ENCODE results near the gene DAP3.

GRCh38 chr1:155695608-155696007 lies 6.7 kb downstream of the DAP3 start:
- TF ChIP-seq CBX3 (IDR thresholded peaks at IDR 0.05; ENCODE audit: borderline replicate concordance, low read depth): no peak
- TF ChIP-seq YBX1 (IDR thresholded peaks at IDR 0.05): no peak
- TF ChIP-seq POLR2A (IDR thresholded peaks at IDR 0.05; ENCODE audit: low read depth, low read length): no peak
- TF ChIP-seq SIN3A (IDR thresholded peaks at IDR 0.05; ENCODE audit: low read depth, low read length): no peak
- no peak for TF ChIP-seq ESRRA (IDR thresholded peaks at IDR 0.05; ENCODE audit: low read length)
- no peak for TF ChIP-seq BHLHE40 (IDR thresholded peaks at IDR 0.05; ENCODE audit: borderline replicate concordance in 1 of 2, low read depth in 2 of 2, low read length in 1 of 2)
- no peak for TF ChIP-seq RFX5 (IDR thresholded peaks at IDR 0.05; ENCODE audit: low read depth, low read length)
- no peak for TF ChIP-seq CTCF (IDR thresholded peaks at IDR 0.05 in 2 of 3, conservative IDR thresholded peaks at IDR 0.05 in 1 of 3; ENCODE audit: control insufficient read depth in 2 of 3, extremely low read depth in 1 of 3, insufficient read depth in 1 of 3, low read depth in 3 of 3, low read length in 3 of 3)
- TF ChIP-seq EZH2 (IDR thresholded peaks at IDR 0.05; ENCODE audit: borderline replicate concordance, control insufficient read depth, low read depth, low read length): no peak
- no peak for TF ChIP-seq ZNF274 (IDR thresholded peaks at IDR 0.05; ENCODE audit: insufficient read depth, insufficient read length)
- TF ChIP-seq EP300 (IDR thresholded peaks at IDR 0.05; ENCODE audit: borderline replicate concordance in 1 of 2, control insufficient read depth in 1 of 2, low read depth in 2 of 2, low read length in 2 of 2): no peak
- no peak for TF ChIP-seq MAX (IDR thresholded peaks at IDR 0.05; ENCODE audit: low read depth, low read length)
- TF ChIP-seq SREBF2 (IDR thresholded peaks at IDR 0.05; ENCODE audit: low read length): no peak

Data from GM12878 (cell line).